Ovary (tissue), 3 donors: ENCODE data around the gene TGM1.

ENCODE experiments used
- CTCF ChIP-seq, 3 donors: fragments of 450-650 bp in 2 of 3; fragments of 200-600 bp in 1 of 3; IDR thresholded peaks; one replicate each; pipeline versions ENCODE4 v1.5.1 to v1.8.0; 2016 to 2022; ENCODE audit warnings: antibody characterized with exemption in 3 of 3, mild to moderate bottlenecking in 1 of 3
- POLR2A ChIP-seq: fragments of 450-650 bp; IDR thresholded peaks from one replicate; pipeline ENCODE4 v1.6.1; 2017; ENCODE audit warnings: antibody characterized with exemption, mild to moderate bottlenecking, moderate library complexity
- donor health status: DM: no; HTN: no; CAD: no.

- TF ChIP-seq CTCF (IDR thresholded peaks at IDR 0.05) (no peak), POLR2A (no peak)
Measured at GRCh38 chr14:24304019-24304387, 41.0 kb upstream of the TGM1 start.
